HG03139 (cell line): ENCODE measurements around the gene MOBP.

ENCODE experiments used
- ATAC-seq: cut with Tn5 transposase; IDR thresholded peaks from one replicate; pipeline ENCODE4 v1.9.1; 2021; ENCODE audit not compliant: unreplicated experiment

The MOBP gene

GRCh38 chr3:39491733-39492350 lies 24.4 kb downstream of the MOBP start:
- no peak for ATAC-seq

- ATAC-seq = no peak
Measured at GRCh38 chr3:39494781-39495180, 27.3 kb downstream of the MOBP start.

- no peak for ATAC-seq
Measured at GRCh38 chr3:39497753-39498152, 30.3 kb downstream of the MOBP start.

- ATAC-seq = no peak
Measured at GRCh38 chr3:39499651-39500273, 32.3 kb downstream of the MOBP start.

GRCh38 chr3:39501059-39501458 lies 33.6 kb downstream of the MOBP start:
- ATAC-seq = no peak

GRCh38 chr3:39501968-39502837 lies 34.7 kb downstream of the MOBP start:
- ATAC-seq = no peak

GRCh38 chr3:39502838-39503145 lies 35.3 kb downstream of the MOBP start:
- no peak for ATAC-seq

- ATAC-seq = no peak
Measured at GRCh38 chr3:39505866-39506742, 38.6 kb downstream of the MOBP start.

- ATAC-seq = no peak
Measured at GRCh38 chr3:39506863-39507262, 39.4 kb downstream of the MOBP start.

- no peak for ATAC-seq
Measured at GRCh38 chr3:39513791-39514369, 46.4 kb downstream of the MOBP start.

- no peak for ATAC-seq
Measured at GRCh38 chr3:39515681-39516441, 48.4 kb downstream of the MOBP start.

GRCh38 chr3:39519103-39519502 lies 51.6 kb downstream of the MOBP start:
- ATAC-seq = no peak

- no peak for ATAC-seq
Measured at GRCh38 chr3:39519554-39520288, 52.2 kb downstream of the MOBP start.

GRCh38 chr3:39521456-39521855 lies 54.0 kb downstream of the MOBP start:
- ATAC-seq = no peak

- ATAC-seq = no peak
Measured at GRCh38 chr3:39524107-39524506, 56.6 kb downstream of the MOBP start.

GRCh38 chr3:39528844-39529243 lies 61.4 kb downstream of the MOBP start:
- ATAC-seq = no peak

- no peak for ATAC-seq
Measured at GRCh38 chr3:39529577-39529976, 62.1 kb downstream of the MOBP start.

GRCh38 chr3:39531066-39531465 lies 63.6 kb downstream of the MOBP start:
- ATAC-seq = no peak

GRCh38 chr3:39531665-39532064 lies 64.2 kb downstream of the MOBP start:
- no peak for ATAC-seq
